NCI-H345 (cell line): ENCODE measurements around the gene LGR6.
"Not testable (repeated sequence)": the region's sequence is repeated elsewhere in the genome, so short reads cannot be mapped to it uniquely, and the experiment has no call there.

Experiments used
- DNase-seq: peaks from one replicate; lab custom pipeline; 2025; lab: John Stamatoyannopoulos, UW

The LGR6 gene

GRCh38 chr1:202193614-202194327 is at the start of gene LGR6:
Gene LGR6 (plus strand): TSS chr1:202193799. CDS start chr1:202193990, 191 bp downstream.
- no peak for DNase-seq

- DNase-seq, result peak; percentile 59
These were observed 49.1 kb upstream of the LGR6 start, which contains the start of gene ARL8A for GRCh38 chr1:202144402-202145067. Gene ARL8A (minus strand): TSS chr1:202144737. CDS start chr1:202144572, 165 bp downstream.

DNA sequence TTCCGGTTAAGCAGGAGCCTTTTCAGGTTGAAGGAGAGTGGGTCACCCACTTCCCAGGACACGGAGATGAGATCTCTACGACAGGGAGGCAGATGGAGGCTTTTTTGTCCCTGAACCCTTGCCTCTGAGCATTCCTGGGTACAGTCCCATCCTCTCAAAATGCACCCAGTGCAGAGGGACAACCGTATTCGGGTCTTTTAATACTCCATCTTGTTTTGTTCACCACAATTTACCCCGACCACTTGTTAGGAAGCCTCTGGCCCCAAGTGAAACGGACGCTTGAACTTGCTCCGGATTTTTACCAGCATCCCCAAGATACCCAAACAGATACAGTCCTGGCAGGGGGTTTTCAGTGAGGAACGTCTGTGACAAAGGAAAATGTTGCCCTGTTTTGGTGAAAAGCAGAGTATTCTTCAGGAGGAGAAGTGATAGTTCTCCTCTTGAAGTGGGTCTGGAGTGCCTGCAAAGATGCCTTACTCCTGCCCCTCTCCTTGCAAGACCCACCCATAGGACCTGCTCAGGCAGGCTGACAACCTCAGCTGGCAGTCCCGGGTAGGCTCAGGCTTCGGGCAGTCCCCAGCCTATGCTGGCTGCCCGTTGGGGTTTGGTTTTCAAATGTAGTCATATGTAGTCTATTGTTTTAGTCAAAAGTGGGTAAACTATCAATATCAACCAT is 48.4 kb upstream of the LGR6 start:
- no peak for DNase-seq

- DNase-seq, result not testable (repeated sequence)
These were observed 47.9 kb upstream of the LGR6 start for GRCh38 chr1:202145744-202146140.

GRCh38 chr1:202146279-202146678 is 47.3 kb upstream of the LGR6 start:
- DNase-seq, result no peak

- peak; percentile 30 for DNase-seq
These were observed 46.6 kb upstream of the LGR6 start for GRCh38 chr1:202146993-202147392.

- DNase-seq, result no peak
These were observed 45.2 kb upstream of the LGR6 start for GRCh38 chr1:202148391-202148790.

- DNase-seq, result no peak
These were observed 44.0 kb upstream of the LGR6 start for GRCh38 chr1:202149566-202149965.

DNA sequence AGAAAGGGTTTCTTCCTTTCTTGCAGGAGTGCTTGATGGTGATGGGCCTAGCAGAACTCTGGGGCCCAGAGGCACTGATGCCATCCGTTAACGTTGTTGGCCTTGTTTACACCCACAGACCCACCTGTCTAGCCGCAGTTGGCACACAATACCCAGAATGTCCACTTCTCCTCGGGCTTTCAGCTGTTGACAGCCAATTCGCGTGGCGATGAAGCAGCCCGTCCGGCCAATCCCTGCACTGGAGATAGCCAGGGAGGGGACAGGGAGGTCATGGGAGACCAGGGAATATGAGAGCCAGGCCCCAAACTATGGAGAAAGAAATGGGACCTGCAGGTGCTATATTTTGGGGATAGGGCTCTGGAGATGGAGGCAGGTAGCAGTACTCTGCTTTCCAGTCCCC is 43.4 kb upstream of the LGR6 start:
- no peak for DNase-seq

GRCh38 chr1:202150602-202151001 is 43.0 kb upstream of the LGR6 start:
- no peak for DNase-seq

DNA sequence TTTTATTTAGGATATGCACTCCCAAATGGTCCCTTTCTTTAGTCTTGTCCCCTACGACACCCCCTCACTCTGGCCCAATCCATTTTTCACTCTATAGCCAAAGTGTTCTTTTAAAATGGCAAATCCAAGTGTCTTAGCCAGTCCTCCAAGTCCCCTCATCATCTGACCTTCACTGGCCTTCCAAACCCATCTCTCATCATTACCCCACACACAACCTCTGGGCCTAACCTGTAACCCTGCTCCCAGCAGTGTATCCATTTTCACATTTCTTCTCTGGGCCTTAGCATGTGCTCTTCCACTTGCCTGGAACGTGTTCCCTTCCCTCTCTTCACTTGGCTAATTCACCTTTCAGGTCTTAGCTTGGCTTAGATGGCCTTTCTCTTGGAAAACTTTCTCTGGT is 42.6 kb upstream of the LGR6 start:
- no peak for DNase-seq

DNA sequence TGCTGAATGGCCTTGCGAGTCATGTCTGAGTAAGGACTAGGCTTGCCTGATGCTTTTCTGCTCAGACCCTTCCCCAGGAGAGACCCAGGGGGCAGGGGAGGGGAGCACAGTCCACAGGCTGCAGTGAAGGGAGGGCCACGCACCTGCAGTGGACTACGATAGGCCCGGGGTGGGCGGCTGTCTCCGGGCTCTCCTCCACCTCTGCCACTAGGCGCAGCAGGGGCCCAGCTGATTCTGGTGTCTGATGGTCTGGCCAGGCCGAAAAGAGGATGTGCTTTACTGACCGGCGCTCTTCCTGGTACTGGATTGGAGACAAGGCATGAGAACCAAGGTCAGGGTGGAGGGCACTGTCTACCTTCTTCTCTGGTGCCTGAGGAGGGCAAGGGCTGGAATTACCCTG is 41.2 kb upstream of the LGR6 start:
- no peak for DNase-seq

DNA sequence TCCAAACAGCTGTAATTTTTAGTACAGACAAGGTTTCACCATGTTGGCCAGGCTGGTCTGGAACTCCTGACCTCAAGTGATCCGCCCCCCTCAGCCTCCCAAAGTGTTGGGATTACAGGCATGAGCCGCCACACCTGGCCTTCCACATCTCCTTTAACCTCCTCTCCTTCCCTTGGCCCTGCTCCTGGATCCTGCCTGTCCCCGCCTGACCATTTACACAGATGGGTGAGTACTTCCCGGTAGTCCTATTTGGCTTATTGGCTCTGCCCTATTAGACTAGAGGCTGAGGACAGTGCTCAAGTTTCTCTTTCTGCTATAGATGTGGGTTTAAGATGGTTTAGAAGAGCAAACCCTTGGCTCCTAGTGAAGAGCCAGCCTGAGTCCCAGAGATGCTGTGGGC is 40.3 kb upstream of the LGR6 start:
- DNase-seq, result no peak

DNA sequence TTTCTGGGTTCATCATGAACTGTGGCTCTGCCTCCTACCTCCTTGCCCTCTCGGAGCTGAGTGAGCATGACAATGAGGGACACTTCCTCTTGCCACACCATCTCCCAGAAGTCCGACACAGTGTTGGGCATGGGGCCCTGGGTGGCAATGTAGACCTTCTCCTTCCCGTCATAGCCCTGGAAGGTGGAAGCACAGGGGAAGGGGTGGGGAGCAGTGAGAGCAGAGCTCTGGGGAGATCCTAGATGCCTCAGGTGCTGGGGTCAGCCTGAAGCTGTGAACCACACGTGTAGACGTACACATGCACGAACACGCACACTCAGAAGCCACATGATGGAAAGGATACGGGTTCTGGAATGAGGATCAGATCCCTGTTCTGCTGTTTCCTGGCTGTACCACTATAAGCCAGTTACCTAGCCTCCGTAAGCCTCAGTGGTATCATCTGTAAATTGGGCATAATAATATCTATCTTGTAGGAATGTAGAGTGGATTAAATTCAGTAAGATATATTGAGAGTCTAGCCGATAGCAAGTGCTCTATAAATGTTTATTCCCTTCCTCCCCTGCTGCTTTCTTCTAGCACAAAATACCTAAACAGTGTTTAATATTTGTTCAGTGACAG is 39.3 kb upstream of the LGR6 start:
- no peak for DNase-seq

DNA sequence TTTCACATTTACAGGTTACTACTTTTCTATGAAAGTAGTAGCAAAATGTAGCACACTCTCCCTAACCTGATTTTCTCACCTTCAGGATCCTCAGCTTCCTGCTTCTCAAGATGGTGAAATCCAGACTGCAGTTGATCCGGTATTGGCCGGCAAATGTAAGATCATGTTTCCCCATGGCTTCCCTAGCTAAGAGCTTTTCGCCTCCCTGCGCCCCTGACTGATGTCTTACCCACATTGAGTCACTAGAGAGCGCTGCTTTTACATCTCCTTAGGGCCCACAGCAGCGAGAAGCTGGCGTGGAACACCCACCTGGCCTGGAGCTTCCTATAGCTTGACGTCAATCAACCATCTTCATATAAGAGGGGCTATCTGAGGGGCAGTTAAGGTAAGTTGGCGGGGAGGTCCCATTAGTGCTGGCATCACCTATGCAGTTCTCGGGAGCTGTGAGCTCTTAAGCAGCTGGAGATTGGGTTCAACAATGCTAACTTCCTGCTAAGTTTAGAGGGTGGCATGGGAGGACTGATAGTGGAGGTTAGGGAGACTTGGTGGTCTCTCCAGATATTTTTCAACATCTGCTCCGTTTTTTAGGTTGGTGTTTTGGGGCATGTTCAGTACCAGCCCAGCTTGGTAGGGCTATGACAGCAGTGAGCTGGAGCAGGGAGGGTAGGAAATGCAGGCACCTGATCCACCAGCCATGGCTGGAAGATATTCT is 38.7 kb upstream of the LGR6 start:
- DNase-seq, result peak; percentile 8

GRCh38 chr1:202155478-202156021 is 38.0 kb upstream of the LGR6 start:
- peak; percentile 3 for DNase-seq

- DNase-seq, result no peak
These were observed 37.0 kb upstream of the LGR6 start for GRCh38 chr1:202156590-202156989.

DNA sequence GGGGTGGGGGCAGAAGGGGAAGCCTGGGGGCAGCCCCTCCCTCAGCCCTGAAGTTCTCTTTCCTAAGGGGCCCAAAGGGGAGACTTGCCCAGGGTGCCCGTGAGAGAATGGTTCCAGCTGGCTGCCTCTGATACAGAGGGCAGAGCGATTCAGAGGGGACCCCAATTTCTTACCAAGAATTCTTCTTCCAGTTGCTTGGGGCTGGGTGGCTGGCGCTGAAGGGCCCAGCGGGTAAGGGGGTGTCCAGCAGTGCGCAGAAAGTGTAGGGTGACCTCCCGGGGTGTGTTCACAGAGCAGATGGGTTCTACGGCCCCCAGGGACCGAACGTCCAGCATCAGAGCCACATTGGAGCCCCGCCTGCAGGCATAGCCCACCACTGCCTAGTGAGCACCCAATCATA is 35.7 kb upstream of the LGR6 start:
- DNase-seq, result no peak

- DNase-seq, result no peak
These were observed 34.6 kb upstream of the LGR6 start for GRCh38 chr1:202158810-202159533.

DNA sequence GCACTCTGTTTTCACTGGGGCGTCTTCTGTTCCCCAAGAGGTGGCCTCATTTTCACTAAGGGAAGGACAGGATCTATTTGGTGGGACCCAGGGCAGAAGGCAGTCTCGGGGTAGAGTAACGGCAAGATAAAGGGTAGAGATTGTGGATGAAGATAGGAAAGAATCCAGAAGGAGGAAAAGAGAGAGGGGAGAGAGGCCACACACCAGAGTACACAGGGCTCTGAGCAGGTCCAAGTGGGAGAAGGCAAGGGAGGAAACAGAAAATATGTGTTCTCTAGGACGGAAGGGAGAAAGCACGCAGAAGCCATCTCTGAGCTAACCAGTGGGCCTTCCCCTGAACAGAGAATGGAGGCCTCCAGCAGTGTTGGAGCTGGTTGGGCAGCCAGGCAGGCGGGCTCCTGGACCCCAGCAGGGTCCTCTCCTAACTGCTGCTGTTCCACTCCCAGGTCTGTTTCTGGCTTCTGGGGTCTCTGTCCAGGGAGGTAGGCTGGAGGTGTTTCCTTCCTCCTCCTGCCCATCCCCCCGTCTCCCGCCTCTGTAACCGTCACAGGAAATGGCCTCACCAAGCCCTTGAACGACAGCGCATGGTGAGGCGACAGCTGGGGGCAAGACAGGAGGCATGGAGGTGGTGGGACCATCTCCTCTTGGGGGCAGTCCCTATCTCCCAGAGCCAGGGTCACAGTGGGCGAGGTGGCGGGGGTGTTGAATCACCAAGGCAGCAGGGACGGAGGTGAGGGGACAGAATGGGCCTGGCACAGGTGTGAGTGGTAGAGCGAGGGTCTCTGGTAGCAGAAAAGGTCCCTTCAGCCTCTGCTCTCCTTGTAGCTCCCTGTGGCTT is 33.8 kb upstream of the LGR6 start:
- DNase-seq, result no peak
